GM12878 (cell line): Measurements from ENCODE around the gene ZBTB32.

Experiments used
- TAF1 ChIP-seq: IDR thresholded peaks from 2 replicates; pipeline ENCODE4 v1.6.1; 2011; ENCODE audit warnings: mild to moderate bottlenecking, low read depth, low read length, borderline replicate concordance
- TF ChIP-seq, protein P1 (sequence below), 3 experiments: IDR thresholded peaks in 2 of 3; conservative IDR thresholded peaks in 1 of 3; 2 replicates each; pipeline ENCODE4 v1.5.1; 2011; ENCODE audit warnings: low read depth in 3 of 3, low read length in 3 of 3, mild to moderate bottlenecking in 3 of 3, control low read depth in 2 of 3, moderate library complexity in 2 of 3, inconsistent platforms in 1 of 3, mixed read lengths in 1 of 3; ENCODE audit not compliant: control insufficient read depth in 2 of 3, insufficient read depth in 1 of 3; ENCODE audit errors: extremely low read depth in 1 of 3
- TF ChIP-seq, protein P2 (sequence below): IDR thresholded peaks from 2 replicates; pipeline ENCODE4 v1.6.1; 2012; ENCODE audit warnings: low read depth, low read length, improper control_type of control experiment

DNA sequence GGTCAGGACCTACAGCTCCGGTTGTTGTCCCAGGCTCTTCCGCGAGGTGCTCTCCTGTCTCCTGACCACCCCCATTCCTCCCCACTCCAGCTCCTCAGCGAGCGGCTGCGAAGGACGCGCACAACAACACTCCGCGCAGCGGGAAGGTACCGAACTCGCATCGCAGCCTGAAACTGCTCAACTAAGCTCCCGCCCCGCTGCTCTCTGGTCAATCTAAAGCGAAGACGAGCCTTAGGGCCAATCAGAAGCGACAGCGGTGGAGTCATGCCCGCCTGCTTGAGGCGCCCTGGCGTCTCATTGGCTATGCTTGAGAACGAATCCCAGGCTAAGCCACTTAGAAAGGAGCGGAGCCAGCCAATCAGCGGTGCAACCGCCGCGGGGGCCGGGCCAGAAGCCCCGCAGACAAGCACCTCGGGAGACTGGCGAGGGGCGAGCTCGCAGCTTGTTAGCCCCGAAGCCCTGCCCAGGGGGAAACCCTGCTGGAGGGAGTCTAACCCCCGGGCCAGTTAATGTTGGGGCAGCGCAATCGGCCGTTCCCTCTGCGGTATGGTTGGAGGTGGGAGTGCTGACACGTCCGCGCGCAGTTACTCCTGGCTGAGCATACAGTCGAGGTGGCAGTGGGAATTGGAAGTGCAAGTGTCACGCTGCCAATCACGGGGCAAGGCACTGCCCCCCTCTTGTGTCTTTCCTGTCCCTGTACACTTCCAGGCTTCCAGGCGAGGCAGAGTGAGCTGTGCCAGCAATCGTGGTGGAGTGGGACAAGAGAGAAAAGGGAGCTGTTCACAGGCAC is 1.9 kb upstream of the ZBTB32 start:
- TF ChIP-seq, protein P1, sequence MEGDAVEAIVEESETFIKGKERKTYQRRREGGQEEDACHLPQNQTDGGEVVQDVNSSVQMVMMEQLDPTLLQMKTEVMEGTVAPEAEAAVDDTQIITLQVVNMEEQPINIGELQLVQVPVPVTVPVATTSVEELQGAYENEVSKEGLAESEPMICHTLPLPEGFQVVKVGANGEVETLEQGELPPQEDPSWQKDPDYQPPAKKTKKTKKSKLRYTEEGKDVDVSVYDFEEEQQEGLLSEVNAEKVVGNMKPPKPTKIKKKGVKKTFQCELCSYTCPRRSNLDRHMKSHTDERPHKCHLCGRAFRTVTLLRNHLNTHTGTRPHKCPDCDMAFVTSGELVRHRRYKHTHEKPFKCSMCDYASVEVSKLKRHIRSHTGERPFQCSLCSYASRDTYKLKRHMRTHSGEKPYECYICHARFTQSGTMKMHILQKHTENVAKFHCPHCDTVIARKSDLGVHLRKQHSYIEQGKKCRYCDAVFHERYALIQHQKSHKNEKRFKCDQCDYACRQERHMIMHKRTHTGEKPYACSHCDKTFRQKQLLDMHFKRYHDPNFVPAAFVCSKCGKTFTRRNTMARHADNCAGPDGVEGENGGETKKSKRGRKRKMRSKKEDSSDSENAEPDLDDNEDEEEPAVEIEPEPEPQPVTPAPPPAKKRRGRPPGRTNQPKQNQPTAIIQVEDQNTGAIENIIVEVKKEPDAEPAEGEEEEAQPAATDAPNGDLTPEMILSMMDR (IDR thresholded peaks at IDR 0.05 in 2 of 3, conservative IDR thresholded peaks at IDR 0.05 in 1 of 3; ENCODE audit: control insufficient read depth in 2 of 3, extremely low read depth in 1 of 3, insufficient read depth in 1 of 3, low read depth in 3 of 3, low read length in 3 of 3) = no peak
- TF ChIP-seq TAF1 = no peak; the same call in 1 of the 2 replicates
- TF ChIP-seq, protein P2, sequence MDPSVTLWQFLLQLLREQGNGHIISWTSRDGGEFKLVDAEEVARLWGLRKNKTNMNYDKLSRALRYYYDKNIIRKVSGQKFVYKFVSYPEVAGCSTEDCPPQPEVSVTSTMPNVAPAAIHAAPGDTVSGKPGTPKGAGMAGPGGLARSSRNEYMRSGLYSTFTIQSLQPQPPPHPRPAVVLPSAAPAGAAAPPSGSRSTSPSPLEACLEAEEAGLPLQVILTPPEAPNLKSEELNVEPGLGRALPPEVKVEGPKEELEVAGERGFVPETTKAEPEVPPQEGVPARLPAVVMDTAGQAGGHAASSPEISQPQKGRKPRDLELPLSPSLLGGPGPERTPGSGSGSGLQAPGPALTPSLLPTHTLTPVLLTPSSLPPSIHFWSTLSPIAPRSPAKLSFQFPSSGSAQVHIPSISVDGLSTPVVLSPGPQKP = no peak
